ENCODE data around the gene DNAJC21. TPM values are rescaled to one million over a fixed set of nuclear protein-coding genes. Genes with fewer than 3 reads are reported as not detected.

Gene DNAJC21
- total and polyA plus RNA-seq, 9 of the 15 experiments (the other 6 are each of a cell fraction or from before 2014, with no cell fraction given) = 26.6 to 105 (median 70.7) TPM

DNA sequence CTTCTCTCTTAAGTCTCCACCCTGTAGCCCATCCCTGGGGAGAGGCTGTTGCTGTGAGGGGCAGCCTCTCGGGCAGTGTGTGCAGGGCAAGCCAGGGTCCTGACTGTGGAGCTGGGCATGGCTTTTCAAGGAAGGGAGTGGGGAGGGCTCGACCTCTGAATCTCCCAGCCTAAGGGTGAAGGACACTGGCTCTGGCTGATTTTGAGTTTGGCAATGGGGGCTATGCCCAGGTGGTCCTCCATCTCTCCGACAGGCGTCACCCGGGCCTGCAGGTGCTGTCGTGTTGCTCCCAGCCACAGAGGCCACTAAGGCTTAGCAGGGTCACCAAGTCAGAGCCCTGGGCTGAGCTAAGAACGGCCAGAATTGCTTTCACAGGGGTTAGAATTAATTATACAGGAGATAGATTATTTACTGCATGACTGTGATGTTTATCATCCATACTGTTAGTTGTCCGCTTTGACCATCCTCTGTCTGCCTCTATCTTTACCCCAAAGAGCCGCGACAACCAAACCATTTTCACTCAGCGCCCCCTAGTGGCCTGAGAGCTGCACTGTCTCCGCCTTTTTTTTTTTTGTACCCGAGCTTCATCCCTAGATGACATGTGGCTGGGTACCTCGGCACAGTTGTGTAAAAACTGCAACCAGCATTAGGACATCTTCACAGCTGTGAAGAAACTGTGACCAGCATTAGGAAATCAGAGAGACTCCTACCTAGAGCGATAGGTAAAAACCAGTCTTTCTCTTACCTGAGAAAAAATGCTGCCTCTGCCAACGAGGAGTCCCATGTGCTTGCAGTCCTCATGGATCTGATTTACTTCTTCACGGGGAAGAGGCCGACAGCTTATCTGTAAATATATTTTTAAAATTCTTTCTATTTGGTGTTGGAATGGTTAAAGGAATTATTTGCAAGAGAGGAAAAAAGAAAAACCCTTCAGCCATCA, 73.9 kb downstream of the DNAJC21 start (continued):
- TF ChIP-seq, protein P1, sequence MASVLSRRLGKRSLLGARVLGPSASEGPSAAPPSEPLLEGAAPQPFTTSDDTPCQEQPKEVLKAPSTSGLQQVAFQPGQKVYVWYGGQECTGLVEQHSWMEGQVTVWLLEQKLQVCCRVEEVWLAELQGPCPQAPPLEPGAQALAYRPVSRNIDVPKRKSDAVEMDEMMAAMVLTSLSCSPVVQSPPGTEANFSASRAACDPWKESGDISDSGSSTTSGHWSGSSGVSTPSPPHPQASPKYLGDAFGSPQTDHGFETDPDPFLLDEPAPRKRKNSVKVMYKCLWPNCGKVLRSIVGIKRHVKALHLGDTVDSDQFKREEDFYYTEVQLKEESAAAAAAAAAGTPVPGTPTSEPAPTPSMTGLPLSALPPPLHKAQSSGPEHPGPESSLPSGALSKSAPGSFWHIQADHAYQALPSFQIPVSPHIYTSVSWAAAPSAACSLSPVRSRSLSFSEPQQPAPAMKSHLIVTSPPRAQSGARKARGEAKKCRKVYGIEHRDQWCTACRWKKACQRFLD (CRISPR knock-in tag; IDR thresholded peaks at IDR 0.05) = no peak
- TF ChIP-seq KLF13 (tag; IDR thresholded peaks at IDR 0.05; ENCODE audit: borderline replicate concordance, low read depth) (no peak), EHMT2 (IDR thresholded peaks at IDR 0.05) (no peak), SAFB (IDR thresholded peaks at IDR 0.05; ENCODE audit: borderline replicate concordance, low read depth, low read length) (no peak), MAFG (tag; conservative IDR thresholded peaks at IDR 0.05) (no peak), SP2 (IDR thresholded peaks at IDR 0.05; ENCODE audit: extremely low read depth, low read depth, low read length, poor library complexity, severe bottlenecking) (no peak), PURB (CRISPR knock-in tag; IDR thresholded peaks at IDR 0.05; ENCODE audit: low read depth) (no peak), CXXC5 (CRISPR knock-in tag; IDR thresholded peaks at IDR 0.05) (no peak), CBX2 (IDR thresholded peaks at IDR 0.05; ENCODE audit: insufficient read depth, low read length, poor library complexity, severe bottlenecking) (no peak), THRAP3 (IDR thresholded peaks at IDR 0.05; ENCODE audit: borderline replicate concordance) (no peak), DDX20 (tag; IDR thresholded peaks at IDR 0.05; ENCODE audit: low read depth) (no peak), POLR2A (conservative IDR thresholded peaks at IDR 0.05) (no peak), SMARCB1 (IDR thresholded peaks at IDR 0.05; ENCODE audit: insufficient read length, low read depth) (no peak), RAD21 (CRISPR knock-in tag; conservative IDR thresholded peaks at IDR 0.05 in 1 of 2, IDR thresholded peaks at IDR 0.05 in 1 of 2) (peak; percentile 66 to 77), ZBTB1 (CRISPR knock-in tag; IDR thresholded peaks at IDR 0.05; ENCODE audit: borderline replicate concordance, low read depth) (no peak), RHOXF2B (CRISPR knock-in tag; conservative IDR thresholded peaks at IDR 0.05) (no peak), MYC (IDR thresholded peaks at IDR 0.05; ENCODE audit: low read depth, low read length) (0 out of 2 replicates have a peak, but pooled peaks have one; percentile 33), MYC (CRISPR knock-in tag; IDR thresholded peaks at IDR 0.05; ENCODE audit: borderline replicate concordance, low read depth) (no peak)
- TF ChIP-seq, protein P2, sequence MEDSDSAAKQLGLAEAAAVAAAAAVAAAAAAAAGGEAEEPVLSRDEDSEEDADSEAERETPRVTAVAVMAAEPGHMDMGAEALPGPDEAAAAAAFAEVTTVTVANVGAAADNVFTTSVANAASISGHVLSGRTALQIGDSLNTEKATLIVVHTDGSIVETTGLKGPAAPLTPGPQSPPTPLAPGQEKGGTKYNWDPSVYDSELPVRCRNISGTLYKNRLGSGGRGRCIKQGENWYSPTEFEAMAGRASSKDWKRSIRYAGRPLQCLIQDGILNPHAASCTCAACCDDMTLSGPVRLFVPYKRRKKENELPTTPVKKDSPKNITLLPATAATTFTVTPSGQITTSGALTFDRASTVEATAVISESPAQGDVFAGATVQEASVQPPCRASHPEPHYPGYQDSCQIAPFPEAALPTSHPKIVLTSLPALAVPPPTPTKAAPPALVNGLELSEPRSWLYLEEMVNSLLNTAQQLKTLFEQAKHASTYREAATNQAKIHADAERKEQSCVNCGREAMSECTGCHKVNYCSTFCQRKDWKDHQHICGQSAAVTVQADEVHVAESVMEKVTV (CRISPR knock-in tag; IDR thresholded peaks at IDR 0.05) = 0 out of 2 replicates have a peak, but pooled peaks have one; percentile 31
- TF ChIP-seq, protein P3, sequence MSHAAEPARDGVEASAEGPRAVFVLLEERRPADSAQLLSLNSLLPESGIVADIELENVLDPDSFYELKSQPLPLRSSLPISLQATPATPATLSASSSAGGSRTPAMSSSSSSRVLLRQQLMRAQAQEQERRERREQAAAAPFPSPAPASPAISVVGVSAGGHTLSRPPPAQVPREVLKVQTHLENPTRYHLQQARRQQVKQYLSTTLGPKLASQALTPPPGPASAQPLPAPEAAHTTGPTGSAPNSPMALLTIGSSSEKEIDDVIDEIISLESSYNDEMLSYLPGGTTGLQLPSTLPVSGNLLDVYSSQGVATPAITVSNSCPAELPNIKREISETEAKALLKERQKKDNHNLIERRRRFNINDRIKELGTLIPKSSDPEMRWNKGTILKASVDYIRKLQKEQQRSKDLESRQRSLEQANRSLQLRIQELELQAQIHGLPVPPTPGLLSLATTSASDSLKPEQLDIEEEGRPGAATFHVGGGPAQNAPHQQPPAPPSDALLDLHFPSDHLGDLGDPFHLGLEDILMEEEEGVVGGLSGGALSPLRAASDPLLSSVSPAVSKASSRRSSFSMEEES (CRISPR knock-in tag; IDR thresholded peaks at IDR 0.05) = no peak
- TF ChIP-seq, protein P4, sequence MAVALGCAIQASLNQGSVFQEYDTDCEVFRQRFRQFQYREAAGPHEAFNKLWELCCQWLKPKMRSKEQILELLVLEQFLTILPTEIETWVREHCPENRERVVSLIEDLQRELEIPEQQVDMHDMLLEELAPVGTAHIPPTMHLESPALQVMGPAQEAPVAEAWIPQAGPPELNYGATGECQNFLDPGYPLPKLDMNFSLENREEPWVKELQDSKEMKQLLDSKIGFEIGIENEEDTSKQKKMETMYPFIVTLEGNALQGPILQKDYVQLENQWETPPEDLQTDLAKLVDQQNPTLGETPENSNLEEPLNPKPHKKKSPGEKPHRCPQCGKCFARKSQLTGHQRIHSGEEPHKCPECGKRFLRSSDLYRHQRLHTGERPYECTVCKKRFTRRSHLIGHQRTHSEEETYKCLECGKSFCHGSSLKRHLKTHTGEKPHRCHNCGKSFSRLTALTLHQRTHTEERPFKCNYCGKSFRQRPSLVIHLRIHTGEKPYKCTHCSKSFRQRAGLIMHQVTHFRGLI (CRISPR knock-in tag; IDR thresholded peaks at IDR 0.05) = no peak
